ENCODE results near the gene MEGF6.

Gene MEGF6

GRCh38 chr1:3516481-3516869 lies 94.8 kb downstream of the MEGF6 start:
- DNase-seq = no peak

DNA sequence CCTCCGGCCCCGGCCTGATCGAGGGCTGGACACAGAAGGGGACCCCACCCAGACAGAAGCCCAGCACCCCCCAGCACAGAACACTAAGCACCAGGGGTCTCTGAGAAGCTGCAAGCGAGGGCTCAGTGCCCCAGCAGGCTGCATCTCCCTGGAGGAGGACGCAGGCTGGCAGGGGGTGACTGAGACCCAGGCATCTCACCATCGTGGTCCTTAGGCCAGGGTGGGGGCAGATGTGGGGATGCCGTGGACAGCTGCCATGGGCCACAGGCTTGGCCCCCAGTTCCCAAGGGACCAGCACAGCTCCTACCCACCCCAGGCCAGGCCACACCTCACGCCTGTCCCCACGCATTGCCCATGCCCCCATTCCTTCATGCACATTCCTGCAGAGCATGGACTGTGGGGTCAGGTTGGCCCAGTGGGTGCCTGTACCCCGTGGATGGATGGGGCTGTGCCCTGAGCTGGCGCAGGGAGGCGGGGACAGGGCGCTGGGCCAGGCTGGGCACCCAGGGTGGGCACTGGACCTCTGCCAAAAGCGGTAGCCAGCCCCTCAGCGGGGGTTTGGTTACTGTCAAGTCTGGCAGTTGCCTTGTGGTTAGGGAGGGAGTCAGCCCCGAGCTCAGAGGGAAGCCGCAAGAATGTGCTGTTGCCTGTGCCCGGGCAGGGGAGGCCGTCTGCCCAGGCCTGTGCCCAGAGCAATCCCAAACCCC lies 95.4 kb downstream of the MEGF6 start:
- no peak for DNase-seq

GRCh38 chr1:3515272-3515671 lies 96.0 kb downstream of the MEGF6 start:
- no peak for DNase-seq

- no peak for DNase-seq
These were observed 96.9 kb downstream of the MEGF6 start for GRCh38 chr1:3514404-3514803.

- no peak for DNase-seq
These were observed 99.5 kb downstream of the MEGF6 start for GRCh38 chr1:3511856-3512255.

DNA sequence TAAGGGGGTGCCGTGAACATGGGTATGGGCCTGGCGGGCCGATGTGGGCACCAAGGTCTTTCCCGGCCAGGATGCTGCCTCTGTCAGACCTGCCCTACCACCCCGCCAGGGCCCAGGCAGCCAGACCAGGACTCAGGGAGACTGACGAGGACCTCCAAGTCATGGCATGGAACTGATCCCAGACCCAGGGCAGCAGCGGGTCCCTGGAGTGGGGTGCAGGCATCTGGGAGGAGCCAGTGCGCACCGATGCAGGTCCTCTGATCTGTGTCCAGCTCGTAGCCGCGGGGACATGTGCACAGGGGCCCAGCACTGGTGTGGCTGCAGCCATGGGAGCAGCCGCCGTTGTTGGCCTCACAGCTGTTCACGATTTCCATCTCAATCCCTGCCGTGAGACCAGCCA lies 100.0 kb downstream of the MEGF6 start:
- no peak for DNase-seq

GRCh38 chr1:3510956-3511250 lies 100.4 kb downstream of the MEGF6 start:
- DNase-seq = no peak

- DNase-seq = no peak
These were observed 101.0 kb downstream of the MEGF6 start for GRCh38 chr1:3510136-3510955.

GRCh38 chr1:3509721-3510120 lies 101.6 kb downstream of the MEGF6 start:
- no peak for DNase-seq

GRCh38 chr1:3508757-3509415 lies 102.4 kb downstream of the MEGF6 start:
- no peak for DNase-seq

DNA sequence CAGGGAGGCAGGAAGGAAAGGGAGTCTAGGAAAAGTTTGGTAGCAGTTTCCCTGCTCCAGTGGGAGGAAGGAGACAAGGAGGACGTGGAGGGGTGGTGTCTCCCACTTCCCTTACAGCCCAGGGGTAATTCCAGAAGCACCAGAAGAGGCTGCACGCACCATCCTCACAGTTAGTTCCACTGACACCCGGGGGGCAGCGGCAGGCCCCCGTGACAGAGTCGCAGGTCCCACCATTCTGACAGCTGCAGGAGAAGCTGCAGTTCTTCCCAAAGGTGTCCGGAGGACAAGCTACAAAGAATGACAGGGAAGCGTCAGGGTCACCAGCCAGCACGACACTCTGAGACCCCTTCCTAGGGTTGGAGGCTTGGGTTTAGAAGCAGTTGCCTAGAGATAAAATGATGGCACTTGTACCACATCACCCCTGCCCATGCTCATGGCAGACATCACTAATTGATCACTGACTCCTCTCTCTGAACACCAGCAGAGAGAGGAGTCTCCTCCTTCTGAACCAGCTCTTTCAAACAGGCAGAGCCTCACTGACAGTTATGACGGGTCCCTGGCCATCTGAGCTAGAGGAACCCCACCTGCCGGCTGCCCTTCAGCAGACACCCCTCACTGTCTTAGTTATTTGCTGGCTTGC lies 103.6 kb downstream of the MEGF6 start:
- no peak for DNase-seq

GRCh38 chr1:3506943-3507342 lies 104.4 kb downstream of the MEGF6 start:
- no peak for DNase-seq

DNA sequence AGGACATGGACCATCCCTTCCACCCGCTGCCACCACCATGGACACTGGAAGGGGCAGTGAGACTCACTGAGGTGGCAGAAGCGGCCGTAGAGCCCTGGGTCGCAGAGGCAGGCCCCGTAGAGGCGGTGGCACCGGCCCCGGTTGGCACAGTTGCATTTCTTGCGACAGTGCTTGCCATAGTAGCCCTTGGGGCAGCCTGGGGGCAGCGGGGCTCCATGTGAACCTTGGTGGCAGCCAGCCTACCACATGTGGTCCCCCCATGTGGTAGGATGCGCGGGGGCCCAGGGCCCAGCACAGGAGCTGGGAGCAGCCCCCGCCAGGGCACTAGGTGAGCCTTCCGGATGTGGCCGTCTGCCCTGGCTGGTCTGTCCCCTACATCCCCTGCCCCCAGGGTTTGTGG lies 105.3 kb downstream of the MEGF6 start:
- DNase-seq = no peak

DNA sequence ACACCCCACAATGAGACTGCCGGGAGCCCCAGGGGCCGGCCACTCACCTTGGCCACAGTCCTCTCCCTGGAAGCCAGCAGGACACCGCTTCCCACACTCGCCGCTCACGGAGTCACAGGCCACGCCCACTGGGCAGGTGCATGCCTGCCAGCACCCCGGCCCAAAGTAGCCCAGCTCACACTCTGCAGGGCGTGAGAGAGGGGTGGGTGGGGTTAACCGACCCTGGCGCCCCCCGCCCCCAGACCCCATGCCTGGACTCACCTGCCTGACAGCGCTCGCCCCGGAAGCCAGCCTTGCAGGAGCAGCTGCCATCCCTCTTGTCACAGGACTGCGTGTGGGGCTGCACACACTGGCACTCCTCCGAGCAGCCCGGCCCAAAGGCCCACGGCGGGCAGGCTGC lies 106.1 kb downstream of the MEGF6 start:
- DNase-seq = no peak

DNA sequence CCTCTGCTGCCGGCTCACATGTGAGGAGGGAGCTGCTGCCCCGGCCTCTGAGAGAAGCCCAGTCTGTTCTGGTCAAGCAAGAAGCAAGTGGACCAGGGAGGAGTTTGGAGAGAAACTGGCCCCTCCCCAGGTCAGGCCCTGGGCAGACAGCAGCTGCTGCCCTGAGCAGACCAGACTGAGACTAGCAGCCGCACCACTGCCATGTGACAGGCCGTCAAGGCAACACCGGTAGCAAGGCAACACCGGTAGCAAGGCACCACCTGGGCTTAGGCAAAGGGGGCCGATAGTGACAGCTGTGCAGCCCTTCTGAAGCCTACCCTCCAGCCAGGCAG lies 106.5 kb downstream of the MEGF6 start:
- no peak for DNase-seq

GRCh38 chr1:3504151-3504821 lies 107.0 kb downstream of the MEGF6 start:
- DNase-seq = no peak

DNA sequence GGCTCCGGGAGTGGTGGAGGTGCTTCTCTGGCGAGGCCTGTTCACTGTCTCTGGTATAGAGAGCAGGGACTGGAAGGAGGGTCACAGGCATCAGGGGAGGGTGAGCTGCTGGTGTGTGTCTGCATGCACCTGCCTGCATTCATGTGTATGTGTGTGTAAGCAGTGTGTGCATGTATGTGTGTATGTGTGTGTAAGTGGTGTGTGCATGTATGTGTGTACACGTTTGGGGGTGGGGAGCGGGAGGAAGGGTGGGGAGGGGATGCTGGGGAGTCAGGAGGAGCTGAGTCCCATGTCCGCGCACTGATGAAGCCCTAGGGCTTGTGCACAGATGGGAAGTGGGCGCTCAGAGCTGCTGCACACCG lies 107.8 kb downstream of the MEGF6 start:
- no peak for DNase-seq

DNA sequence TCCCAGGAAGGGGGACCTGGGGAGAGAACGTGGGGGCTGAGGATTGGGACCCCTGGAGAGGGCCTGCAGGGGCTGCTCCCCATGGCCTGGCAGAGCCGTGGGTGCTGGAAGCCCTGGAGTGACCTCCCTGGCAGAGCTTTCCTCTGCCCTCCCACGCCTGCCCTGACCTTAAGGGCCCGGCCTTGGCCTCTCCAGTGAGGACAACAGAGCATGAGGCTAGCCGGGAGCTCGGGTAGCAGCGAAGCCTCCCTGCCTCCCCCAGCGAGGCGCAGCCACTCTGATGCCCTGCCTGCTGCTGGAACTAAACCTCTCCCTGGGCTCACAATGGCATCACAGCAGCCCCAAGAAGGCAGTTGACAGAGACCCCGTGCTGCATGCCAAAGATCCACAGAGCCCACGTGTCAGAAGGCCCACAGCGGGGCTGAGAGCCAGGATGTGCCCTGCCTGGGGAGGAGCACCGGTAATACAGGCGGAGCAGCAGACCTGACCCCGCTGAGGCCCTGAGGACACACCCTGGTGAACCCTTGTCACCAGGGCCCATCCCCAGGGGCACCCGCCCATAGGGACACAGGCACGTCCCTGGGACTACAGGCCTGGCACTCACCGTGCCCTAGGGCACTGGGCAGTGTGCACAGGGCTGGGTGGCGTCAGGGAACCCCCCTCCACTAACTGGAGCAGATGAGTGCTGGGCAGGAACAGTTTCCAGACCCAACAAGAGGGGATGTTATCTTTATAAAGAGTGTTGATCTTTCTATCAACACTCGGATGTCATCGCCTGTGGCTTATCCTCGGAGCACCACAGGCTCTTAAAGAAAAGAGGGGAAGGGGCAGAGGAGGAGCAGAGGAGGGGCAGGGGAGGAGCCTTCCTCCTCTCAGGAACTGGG lies 108.4 kb downstream of the MEGF6 start:
- no peak for DNase-seq

GRCh38 chr1:3501856-3502640 lies 109.3 kb downstream of the MEGF6 start:
- no peak for DNase-seq

- no peak for DNase-seq
These were observed 109.9 kb downstream of the MEGF6 start for GRCh38 chr1:3501437-3501836.

- DNase-seq = no peak
These were observed 111.0 kb downstream of the MEGF6 start for GRCh38 chr1:3500265-3500835.
